Kidney (tissue), 22 donors: ENCODE data around the gene PLCXD1. TPM values are rescaled to one million over a fixed set of nuclear protein-coding genes. Genes with fewer than 3 reads are reported as not detected.
"Not testable (repeated sequence)": the region's sequence is repeated elsewhere in the genome, so short reads cannot be mapped to it uniquely, and the experiment has no call there.

Experiments
- DNase-seq, 5 donors: peaks; one replicate each; pipeline ENCODE4 v3.0.0-alpha.2; 2013 to 2020
- FAIRE-seq: peaks from 2 replicates; lab custom pipeline; 2012; peaks lifted over from hg19 to GRCh38; lab: Jason Lieb, UNC
- H3K27ac ChIP-seq, 2 donors: one replicate each; pipeline ENCODE4 v1.7.0; 2013; ENCODE audit warnings: low read depth in 2 of 2, low read length in 2 of 2, inconsistent platforms in 1 of 2
- H3K27me3 ChIP-seq: one replicate; pipeline ENCODE4 v1.7.1; 2013; ENCODE audit warnings: low read length, inconsistent platforms; ENCODE audit not compliant: control insufficient read depth, insufficient read depth
- H3K36me3 ChIP-seq, 3 donors: one replicate each; pipeline versions ENCODE4 v1.7.0 to v1.7.1; 2013; ENCODE audit warnings: low read length in 3 of 3, control low read depth in 1 of 3, inconsistent platforms in 1 of 3; ENCODE audit not compliant: insufficient read depth in 3 of 3, control insufficient read depth in 2 of 3
- H3K4me1 ChIP-seq, 3 donors: one replicate each; pipeline versions ENCODE4 v1.7.0 to v1.7.1; 2013; ENCODE audit warnings: low read length in 3 of 3, inconsistent platforms in 1 of 3, low read depth in 1 of 3; ENCODE audit not compliant: control insufficient read depth in 2 of 3, insufficient read depth in 2 of 3
- H3K4me3 ChIP-seq, 3 donors: one replicate each; pipeline versions ENCODE4 v1.7.0 to v1.8.1; 2013; ENCODE audit warnings: low read length in 3 of 3, control low read depth in 1 of 3, inconsistent platforms in 1 of 3
- H3K9ac ChIP-seq, 3 donors: one replicate each; pipeline versions ENCODE4 v1.7.0 to v1.7.1; 2013; ENCODE audit warnings: low read length in 3 of 3, control low read depth in 1 of 3, inconsistent platforms in 1 of 3
- H3K9me3 ChIP-seq, 3 donors: one replicate each; pipeline versions ENCODE4 v1.7.0 to v1.7.1; 2013; ENCODE audit warnings: low read length in 3 of 3, control low read depth in 1 of 3, inconsistent platforms in 1 of 3; ENCODE audit not compliant: control insufficient read depth in 2 of 3, insufficient read depth in 1 of 3
- intact Hi-C: fragments of 100-400 bp; cut with DNase I; formaldehyde crosslinking; loops from one replicate; pipeline ENCODE4 v1.11.1; 2022
- long read RNA-seq, 10 donors: library from polyadenylated mRNA in 1 of 10; unstranded in 1 of 10; transcript quantifications; one replicate each; pipeline ENCODE4 v2.0.0 and lab custom pipeline, GENCODE V29; 2021 to 2026
- polyA plus RNA-seq: library from polyadenylated mRNA; stranded (reverse); fragments of 350-450 nt; fragmentation: Illumina TruSeq; extraction: RNeasy Lipid Tissue Mini Kit (QIAGEN cat#74804); gene quantifications from one replicate; pipeline ENCODE4 v1.2.3, GENCODE V29; 2014; ENCODE audit warnings: low read depth, low replicate concordance; ENCODE audit not compliant: insufficient read depth
- total RNA-seq: library from RNA; stranded (reverse); fragmentation: NEBNext Ultra II Directional; extraction: Animal tissue kit (Norgen Biotek cat#: 25700); gene quantifications from one replicate; pipeline ENCODE4 v1.2.1, GENCODE V29; 2021
- TF ChIP-seq, protein P1 (sequence below): IDR thresholded peaks from 3 replicates; pipeline ENCODE4 v1.5.1; 2012; ENCODE audit warnings: mild to moderate bottlenecking, moderate library complexity, borderline replicate concordance; ENCODE audit not compliant: insufficient read depth; ENCODE audit errors: extremely low read depth
- donor health status: control.
- donor health status: control.
- donor health status: control.
- donor health status: control.
- donor health status: control.
- donor health status: DM: yes; HTN: yes; CAD: no.
- donor health status: Normal renal cell carcinoma (clear cell type).

PLCXD1 gene
- total RNA-seq: 11.0 TPM
- 4.9 TPM for polyA plus RNA-seq
- long read RNA-seq, donor 1, partial matches to known transcripts: 39 of 39 reads
- long read RNA-seq, donor 1, other reads (novel, unspliced or antisense): 0 of 39 reads
- long read RNA-seq, donor 2, full-length matches to known transcripts: 2 of 31 reads
- long read RNA-seq, donor 2, partial matches to known transcripts: 15 of 31 reads
- long read RNA-seq, donor 2, other reads (novel, unspliced or antisense): 14 of 31 reads
- long read RNA-seq, donor 3, partial matches to known transcripts: 49 of 49 reads
- long read RNA-seq, donor 3, other reads (novel, unspliced or antisense): 0 of 49 reads
- long read RNA-seq, donor 4, partial matches to known transcripts: 79 of 79 reads
- long read RNA-seq, donor 4, other reads (novel, unspliced or antisense): 0 of 79 reads
- long read RNA-seq, donor 5: 0 reads
- long read RNA-seq, donor 6, partial matches to known transcripts: 42 of 42 reads
- long read RNA-seq, donor 6, other reads (novel, unspliced or antisense): 0 of 42 reads
- long read RNA-seq, donor 7, partial matches to known transcripts: 0 of 3 reads
- long read RNA-seq, donor 7, other reads (novel, unspliced or antisense): 3 of 3 reads
- long read RNA-seq, donor 8, partial matches to known transcripts: 32 of 32 reads
- long read RNA-seq, donor 8, other reads (novel, unspliced or antisense): 0 of 32 reads
- long read RNA-seq, donor 9, partial matches to known transcripts: 13 of 13 reads
- long read RNA-seq, donor 9, other reads (novel, unspliced or antisense): 0 of 13 reads
- long read RNA-seq, donor 10, full-length matches to known transcripts: 1 of 72 reads
- long read RNA-seq, donor 10, partial matches to known transcripts: 71 of 72 reads
- long read RNA-seq, donor 10, other reads (novel, unspliced or antisense): 0 of 72 reads

DNA sequence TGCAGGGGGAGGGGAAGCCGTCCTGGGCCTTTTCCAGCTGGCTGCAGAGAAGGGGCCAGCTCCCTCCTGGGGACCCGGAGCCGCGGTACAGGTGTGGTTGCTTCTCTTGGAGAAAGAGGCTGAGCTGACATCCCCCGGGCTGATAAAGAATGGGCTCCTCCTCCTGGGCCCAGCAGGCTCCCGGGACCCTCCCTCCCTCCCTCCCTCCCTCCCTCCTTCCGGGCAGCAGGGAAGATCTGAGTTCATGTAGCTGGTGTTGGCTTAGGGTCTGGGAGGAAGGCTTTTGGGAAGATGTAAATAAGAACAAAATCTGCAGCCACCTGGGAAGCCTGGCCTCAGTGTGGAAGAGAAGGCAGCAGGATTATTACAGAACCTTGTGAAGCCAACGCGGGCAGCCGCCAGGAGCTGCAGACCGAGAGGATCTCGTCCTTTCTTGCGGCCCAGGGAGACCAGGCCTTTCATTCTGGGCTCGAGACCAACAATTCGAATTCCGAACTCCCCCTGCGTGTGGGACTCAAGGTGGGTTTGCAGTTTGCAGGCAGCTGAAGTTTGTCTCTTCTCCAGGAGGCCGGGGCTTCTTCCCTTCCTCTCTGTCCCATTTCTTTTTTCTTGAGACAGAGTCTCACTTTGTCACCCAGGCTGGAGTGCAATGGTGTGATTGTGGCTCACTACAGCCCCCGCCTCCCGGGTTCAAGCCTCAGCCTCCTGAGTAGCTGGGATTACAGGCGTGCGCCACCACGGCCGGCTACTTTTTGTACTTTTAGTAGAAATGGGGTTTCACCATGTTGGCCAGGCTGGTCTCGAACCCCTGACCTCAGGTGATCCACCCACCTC, at the start of gene PLCXD1:
PLCXD1 (plus strand) TSS at position 216 of the 834 bp plus-strand sequence. CDS start 2,807 bp downstream, outside the sequence.
- Histone ChIP-seq H3K4me3 (peak within 1 kb of the TSS in 1 of 3 donors; percentile 65), H3K9ac (peak within 1 kb of the TSS in 2 of 3 donors; percentile 40 to 57), H3K27ac (no peak within 1 kb of the TSS)

DNA sequence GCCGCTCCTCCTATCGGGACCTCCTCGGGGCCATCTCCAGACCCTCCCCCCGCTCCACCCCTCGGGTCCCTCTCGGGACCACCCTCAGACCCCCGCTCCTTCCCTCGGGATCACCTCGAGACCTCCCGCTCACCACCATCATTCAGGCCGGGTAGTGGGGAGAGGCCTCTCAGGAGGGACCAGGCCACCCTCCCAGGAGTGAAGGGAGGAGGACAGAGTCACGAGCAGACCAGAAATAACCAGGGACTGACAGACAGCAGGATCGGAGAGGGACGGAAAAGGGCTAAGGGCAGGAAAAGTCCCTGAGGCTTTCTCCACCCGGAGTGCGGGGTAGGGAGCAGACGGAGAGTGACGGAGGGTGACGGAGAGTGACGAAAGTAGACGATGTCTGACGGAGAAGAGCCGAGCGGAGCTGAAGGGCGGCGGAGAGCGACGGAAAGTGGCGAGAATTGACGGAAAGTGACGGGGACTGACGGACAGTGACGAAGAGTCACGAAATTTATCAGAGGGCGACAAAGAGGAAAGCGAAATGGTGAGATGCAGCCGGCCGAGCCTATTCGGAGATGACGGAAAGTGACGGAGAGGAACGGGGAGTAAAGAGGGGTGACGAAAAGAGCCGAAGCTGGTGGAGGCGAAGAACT, 49.4 kb upstream of the PLCXD1 start:
- H3K27me3 ChIP-seq, H3K4me1 ChIP-seq, H3K27ac ChIP-seq, H3K36me3 ChIP-seq, H3K9me3 ChIP-seq, H3K9ac ChIP-seq, DNase-seq, intact Hi-C loops, H3K4me3 ChIP-seq: not testable (repeated sequence)
- peak; percentile 96 for FAIRE-seq

More for the DNA sequence above, at the start of gene PLCXD1:
- no peak for FAIRE-seq
- no peaks in the 10 kb centered on the region for H3K27me3 ChIP-seq
- TF ChIP-seq, protein P1, sequence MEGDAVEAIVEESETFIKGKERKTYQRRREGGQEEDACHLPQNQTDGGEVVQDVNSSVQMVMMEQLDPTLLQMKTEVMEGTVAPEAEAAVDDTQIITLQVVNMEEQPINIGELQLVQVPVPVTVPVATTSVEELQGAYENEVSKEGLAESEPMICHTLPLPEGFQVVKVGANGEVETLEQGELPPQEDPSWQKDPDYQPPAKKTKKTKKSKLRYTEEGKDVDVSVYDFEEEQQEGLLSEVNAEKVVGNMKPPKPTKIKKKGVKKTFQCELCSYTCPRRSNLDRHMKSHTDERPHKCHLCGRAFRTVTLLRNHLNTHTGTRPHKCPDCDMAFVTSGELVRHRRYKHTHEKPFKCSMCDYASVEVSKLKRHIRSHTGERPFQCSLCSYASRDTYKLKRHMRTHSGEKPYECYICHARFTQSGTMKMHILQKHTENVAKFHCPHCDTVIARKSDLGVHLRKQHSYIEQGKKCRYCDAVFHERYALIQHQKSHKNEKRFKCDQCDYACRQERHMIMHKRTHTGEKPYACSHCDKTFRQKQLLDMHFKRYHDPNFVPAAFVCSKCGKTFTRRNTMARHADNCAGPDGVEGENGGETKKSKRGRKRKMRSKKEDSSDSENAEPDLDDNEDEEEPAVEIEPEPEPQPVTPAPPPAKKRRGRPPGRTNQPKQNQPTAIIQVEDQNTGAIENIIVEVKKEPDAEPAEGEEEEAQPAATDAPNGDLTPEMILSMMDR: no peak
- intact Hi-C loops: no loop called here
- H3K9me3 ChIP-seq: no peaks in the 10 kb centered on the region
- H3K4me1 ChIP-seq: peaks cover 0 to 4% (median 2%) of the 10 kb centered on the region in 3 donors
- peak; percentile 68 to 93 (median 84) for DNase-seq
- peaks cover 0 to 11% (median 7%) of the 10 kb centered on the region in 3 donors for H3K36me3 ChIP-seq

GRCh38 chrX:232278-232655, 48.9 kb upstream of the PLCXD1 start:
- H3K27me3 ChIP-seq, H3K4me3 ChIP-seq, H3K9me3 ChIP-seq, intact Hi-C loops, H3K4me1 ChIP-seq, H3K27ac ChIP-seq, H3K36me3 ChIP-seq, H3K9ac ChIP-seq, FAIRE-seq, DNase-seq: not testable (repeated sequence)

DNA sequence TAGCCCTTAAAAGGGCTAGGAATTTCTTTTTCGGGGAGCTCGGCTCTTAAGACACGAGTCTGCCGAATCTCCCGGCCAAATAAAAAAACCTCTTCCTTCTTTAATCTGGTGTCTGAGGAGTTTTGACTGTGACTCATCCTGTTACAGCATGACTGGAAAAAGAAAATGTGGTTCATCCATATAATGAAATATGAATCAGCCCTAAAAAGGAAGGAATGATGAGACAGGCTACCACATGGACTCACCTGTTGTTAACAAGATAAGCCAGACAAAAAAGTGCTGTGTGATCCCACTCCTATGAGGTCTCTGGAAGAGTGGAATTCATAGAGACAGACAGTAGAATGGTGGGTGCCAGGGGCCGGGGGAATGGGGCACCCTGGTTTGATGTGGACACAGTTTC, 45.0 kb upstream of the PLCXD1 start:
- intact Hi-C loops, DNase-seq: not testable (repeated sequence)

More for the DNA sequence above, 45.0 kb upstream of the PLCXD1 start:
- H3K9ac ChIP-seq, H3K27ac ChIP-seq, FAIRE-seq, H3K9me3 ChIP-seq, H3K27me3 ChIP-seq, H3K4me1 ChIP-seq, H3K36me3 ChIP-seq, H3K4me3 ChIP-seq: not testable (repeated sequence)
